ENCODE data around the gene CHMP2A. TPM values are rescaled to one million over a fixed set of nuclear protein-coding genes. Genes with fewer than 3 reads are reported as not detected.
"Not testable (repeated sequence)": the region's sequence is repeated elsewhere in the genome, so short reads cannot be mapped to it uniquely, and the experiment has no call there.

CHMP2A gene
- total RNA-seq, 1 donor = 111 TPM

- H3K4me3 ChIP-seq (ENCODE audit: low read depth, low read length) = no peak overlapping the region
- no peak for DNase-seq (ENCODE audit: low read depth)
- TF ChIP-seq, protein P1, sequence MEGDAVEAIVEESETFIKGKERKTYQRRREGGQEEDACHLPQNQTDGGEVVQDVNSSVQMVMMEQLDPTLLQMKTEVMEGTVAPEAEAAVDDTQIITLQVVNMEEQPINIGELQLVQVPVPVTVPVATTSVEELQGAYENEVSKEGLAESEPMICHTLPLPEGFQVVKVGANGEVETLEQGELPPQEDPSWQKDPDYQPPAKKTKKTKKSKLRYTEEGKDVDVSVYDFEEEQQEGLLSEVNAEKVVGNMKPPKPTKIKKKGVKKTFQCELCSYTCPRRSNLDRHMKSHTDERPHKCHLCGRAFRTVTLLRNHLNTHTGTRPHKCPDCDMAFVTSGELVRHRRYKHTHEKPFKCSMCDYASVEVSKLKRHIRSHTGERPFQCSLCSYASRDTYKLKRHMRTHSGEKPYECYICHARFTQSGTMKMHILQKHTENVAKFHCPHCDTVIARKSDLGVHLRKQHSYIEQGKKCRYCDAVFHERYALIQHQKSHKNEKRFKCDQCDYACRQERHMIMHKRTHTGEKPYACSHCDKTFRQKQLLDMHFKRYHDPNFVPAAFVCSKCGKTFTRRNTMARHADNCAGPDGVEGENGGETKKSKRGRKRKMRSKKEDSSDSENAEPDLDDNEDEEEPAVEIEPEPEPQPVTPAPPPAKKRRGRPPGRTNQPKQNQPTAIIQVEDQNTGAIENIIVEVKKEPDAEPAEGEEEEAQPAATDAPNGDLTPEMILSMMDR (IDR thresholded peaks at IDR 0.05; ENCODE audit: insufficient read depth, low read depth, low read length) = no peak
Observed at GRCh38 chr19:58547323-58548312, 7.3 kb downstream of the CHMP2A start.

DNA sequence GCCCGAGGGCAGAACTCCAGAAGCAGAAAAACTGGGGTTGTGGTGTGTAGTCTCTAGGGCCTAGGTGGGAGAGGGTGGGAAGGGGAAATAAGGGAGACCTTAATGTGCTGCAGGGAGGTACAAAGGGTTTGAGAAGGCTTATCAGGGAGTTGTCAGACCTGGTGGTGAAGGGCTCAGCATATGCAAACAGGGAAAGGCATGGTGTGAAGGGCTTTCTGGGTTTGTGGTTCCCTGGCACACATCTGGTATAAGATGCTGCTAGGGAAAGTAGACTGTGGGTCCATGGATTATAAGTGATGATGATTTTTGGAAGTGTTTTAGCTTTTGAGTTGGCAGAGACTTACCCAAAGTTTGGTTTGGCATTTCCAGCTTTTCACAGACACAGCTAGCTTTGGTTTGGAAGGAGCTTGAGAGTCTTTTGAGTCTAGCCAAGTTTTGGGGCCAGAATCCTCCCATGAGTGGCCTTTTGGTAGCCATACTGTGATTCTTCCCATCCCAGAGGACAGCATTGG is 8.8 kb downstream of the CHMP2A start:
- H3K4me3 ChIP-seq (ENCODE audit: low read depth, low read length) = peak overlapping the region; percentile 82
- TF ChIP-seq, protein P1 (IDR thresholded peaks at IDR 0.05; ENCODE audit: insufficient read depth, low read depth, low read length) = no peak
- DNase-seq (ENCODE audit: low read depth) = no peak

DNA sequence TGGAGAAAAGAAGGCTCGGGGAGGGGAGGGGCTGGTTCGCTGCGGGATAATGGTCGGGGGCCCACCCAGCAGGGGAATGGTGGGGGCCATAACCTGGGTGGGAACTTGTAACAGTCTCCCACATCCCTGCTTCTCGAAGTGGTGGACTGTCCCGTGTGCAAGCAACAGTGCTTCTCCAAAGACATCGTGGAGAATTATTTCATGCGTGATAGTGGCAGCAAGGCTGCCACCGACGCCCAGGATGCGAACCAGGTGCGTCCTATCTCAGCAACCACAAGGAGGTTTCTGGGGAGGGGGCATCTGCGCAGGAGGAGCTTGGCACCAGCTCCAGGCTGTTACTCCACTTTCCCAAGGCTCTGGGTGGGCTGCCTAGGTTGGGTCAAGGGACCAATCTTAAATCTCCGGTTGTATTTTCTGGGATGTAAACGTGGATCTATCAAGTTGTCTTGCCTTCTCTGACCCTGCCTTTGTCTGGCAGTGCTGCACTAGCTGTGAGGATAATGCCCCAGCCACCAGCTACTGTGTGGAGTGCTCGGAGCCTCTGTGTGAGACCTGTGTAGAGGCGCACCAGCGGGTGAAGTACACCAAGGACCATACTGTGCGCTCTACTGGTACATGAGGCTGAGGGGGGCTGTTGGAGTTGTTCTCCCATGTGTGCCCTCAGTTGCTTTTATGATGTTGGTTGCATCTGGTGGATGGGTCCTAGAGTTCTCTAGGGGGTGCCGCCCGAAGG is 9.5 kb downstream of the CHMP2A start:
- TF ChIP-seq, protein P1 (IDR thresholded peaks at IDR 0.05; ENCODE audit: insufficient read depth, low read depth, low read length) = no peak
- peak overlapping the region; percentile 82 for H3K4me3 ChIP-seq (ENCODE audit: low read depth, low read length)
- DNase-seq (ENCODE audit: low read depth) = no peak

GRCh38 chr19:58544591-58545285 is 10.2 kb downstream of the CHMP2A start:
- TF ChIP-seq, protein P1 (IDR thresholded peaks at IDR 0.05; ENCODE audit: insufficient read depth, low read depth, low read length) = no peak
- H3K4me3 ChIP-seq (ENCODE audit: low read depth, low read length) = peak overlapping the region; percentile 82
- peak; percentile 51 for DNase-seq (ENCODE audit: low read depth)

- TF ChIP-seq, protein P1 (IDR thresholded peaks at IDR 0.05; ENCODE audit: insufficient read depth, low read depth, low read length) = no peak
- H3K4me3 ChIP-seq (ENCODE audit: low read depth, low read length) = peak within 1 kb of the TSS; percentile 82
- DNase-seq (ENCODE audit: low read depth) = peak; percentile 99
Observed at GRCh38 chr19:58543826-58544590, 10.9 kb downstream of the CHMP2A start, which contains the start of gene TRIM28. Gene TRIM28 (plus strand): TSS chr19:58544064. CDS start chr19:58544758, 694 bp downstream.

GRCh38 chr19:58542641-58543372 is 12.1 kb downstream of the CHMP2A start:
- DNase-seq (ENCODE audit: low read depth); H3K4me3 ChIP-seq (ENCODE audit: low read depth, low read length): not testable (repeated sequence)

- H3K4me3 ChIP-seq (ENCODE audit: low read depth, low read length); DNase-seq (ENCODE audit: low read depth): not testable (repeated sequence)
Observed at GRCh38 chr19:58539169-58539559, 15.7 kb downstream of the CHMP2A start.

Data from fibroblast of villous mesenchyme (primary cell).